HEK293 (cell line): ENCODE results near the gene ITPA.

Experiments used
- CTCF ChIA-PET: fragments of 350-600 bp; formaldehyde crosslinking; extraction: SDS; loops from one replicate; lab custom pipeline; 2021; ENCODE audit warnings: antibody characterized with exemption; lab: Yijun Ruan, JAX
- POLR2A ChIA-PET: fragments of 300-600 bp; formaldehyde crosslinking; extraction: SDS; loops from one replicate; lab custom pipeline; 2020; ENCODE audit warnings: antibody characterized with exemption, inconsistent platforms; lab: Yijun Ruan, JAX
- H3K27ac ChIP-seq: fragments of 200-500 bp; sonication (Bioruptor generic); 2 replicates; pipeline ENCODE4 v1.5.1; 2014; ENCODE audit warnings: low read depth, low read length, control low read depth, inconsistent platforms; ENCODE audit errors: extremely low read depth
- H3K36me3 ChIP-seq, 2 experiments: fragments of 200-500 bp in 1 of 2; sonication (Bioruptor generic) in 1 of 2; 1 replicate in 1 of 2; 2 replicates in 1 of 2; pipeline ENCODE4 v1.5.1; 2014 to 2017; ENCODE audit warnings: inconsistent platforms in 2 of 2, low read length in 2 of 2; ENCODE audit not compliant: control insufficient read depth in 2 of 2, insufficient read depth in 1 of 2
- H3K4me1 ChIP-seq: fragments of 200-500 bp; sonication (Bioruptor generic); 2 replicates; pipeline ENCODE4 v1.5.1; 2014; ENCODE audit warnings: mild to moderate bottlenecking, low read length, inconsistent platforms; ENCODE audit not compliant: control insufficient read depth, insufficient read depth
- H3K4me3 ChIP-seq: 2 replicates; pipeline ENCODE4 v1.5.1; 2011; ENCODE audit warnings: low read depth, mild to moderate bottlenecking, control low read depth, low read length, moderate library complexity
- H3K9me3 ChIP-seq: fragments of 200-500 bp; sonication (Bioruptor generic); 2 replicates; pipeline ENCODE4 v1.5.1; 2014; ENCODE audit warnings: low read depth, low read length, inconsistent platforms; ENCODE audit not compliant: control insufficient read depth, insufficient read depth
- OSR2 ChIP-seq: fragments of 450-650 bp; formaldehyde crosslinking; IDR thresholded peaks from 2 replicates; pipeline ENCODE4 v1.5.1; 2016; ENCODE audit warnings: missing biosample characterization, missing genetic modification characterization
- ZNF112 ChIP-seq: fragments of 450-650 bp; formaldehyde crosslinking; IDR thresholded peaks from 2 replicates; pipeline ENCODE4 v1.5.0; 2017; ENCODE audit warnings: missing biosample characterization, missing genetic modification characterization
- ZNF121 ChIP-seq: fragments of 450-650 bp; formaldehyde crosslinking; IDR thresholded peaks from 2 replicates; pipeline ENCODE4 v1.5.1; 2016; ENCODE audit warnings: missing biosample characterization, missing genetic modification characterization
- ZNF341 ChIP-seq: fragments of 450-650 bp; formaldehyde crosslinking; IDR thresholded peaks from 2 replicates; pipeline ENCODE4; 2016; ENCODE audit warnings: low read depth, missing biosample characterization, missing genetic modification characterization
- ZSCAN30 ChIP-seq: fragments of 450-650 bp; IDR thresholded peaks from 2 replicates; pipeline ENCODE4 v1.5.1; 2018; ENCODE audit warnings: missing biosample characterization, mild to moderate bottlenecking, missing genetic modification characterization, moderate library complexity
- TF ChIP-seq, protein P1 (sequence below): fragments of 450-650 bp; formaldehyde crosslinking; IDR thresholded peaks from 2 replicates; pipeline ENCODE4 v1.5.1; 2016; ENCODE audit warnings: missing biosample characterization, missing genetic modification characterization

The ITPA gene

DNA sequence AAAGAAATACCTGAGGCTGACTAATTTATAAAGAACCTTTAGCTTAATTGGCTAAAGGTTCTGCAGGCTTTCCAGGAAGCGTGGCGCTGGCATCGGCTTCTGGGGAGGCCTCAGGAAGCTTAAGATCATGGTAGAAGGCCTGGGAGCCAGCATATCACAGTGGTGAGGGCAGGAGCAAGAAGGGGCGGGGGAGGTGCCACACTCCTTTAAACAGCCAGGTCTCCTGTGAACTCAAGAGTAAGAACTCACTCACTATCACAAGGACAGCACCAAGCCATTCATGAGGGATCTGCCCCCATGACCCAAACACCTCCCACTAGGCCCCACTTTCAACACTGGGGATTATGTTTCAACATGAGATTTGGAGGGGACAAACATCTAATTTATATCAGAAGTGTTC is 64.1 kb downstream of the ITPA start:
- TF ChIP-seq OSR2 (no peak), ZSCAN30 (tag by site-specific recombination) (no peak), ZNF112 (tag by site-specific recombination) (no peak), ZNF121 (tag by site-specific recombination) (no peak), ZNF341 (peak; percentile 65)
- TF ChIP-seq, protein P1, sequence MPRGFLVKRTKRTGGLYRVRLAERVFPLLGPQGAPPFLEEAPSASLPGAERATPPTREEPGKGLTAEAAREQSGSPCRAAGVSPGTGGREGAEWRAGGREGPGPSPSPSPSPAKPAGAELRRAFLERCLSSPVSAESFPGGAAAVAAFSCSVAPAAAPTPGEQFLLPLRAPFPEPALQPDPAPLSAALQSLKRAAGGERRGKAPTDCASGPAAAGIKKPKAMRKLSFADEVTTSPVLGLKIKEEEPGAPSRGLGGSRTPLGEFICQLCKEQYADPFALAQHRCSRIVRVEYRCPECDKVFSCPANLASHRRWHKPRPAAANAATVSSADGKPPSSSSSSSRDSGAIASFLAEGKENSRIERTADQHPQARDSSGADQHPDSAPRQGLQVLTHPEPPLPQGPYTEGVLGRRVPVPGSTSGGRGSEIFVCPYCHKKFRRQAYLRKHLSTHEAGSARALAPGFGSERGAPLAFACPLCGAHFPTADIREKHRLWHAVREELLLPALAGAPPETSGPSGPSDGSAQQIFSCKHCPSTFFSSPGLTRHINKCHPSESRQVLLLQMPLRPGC = no peak

More for the DNA sequence above, 64.1 kb downstream of the ITPA start:
- peaks cover 9 to 15% of the 10 kb centered on the region in 2 experiments; a peak in 2 of 3 replicates for H3K36me3 ChIP-seq
- no peak overlapping the region for H3K4me3 ChIP-seq
- ChIA-PET CTCF (interaction anchor here (1.3 to 2.2 kb wide), 3 partner anchors 9 to 43 kb away, joined by 4 to 9 read pairs (median 6); no protein-coding TSS in a partner anchor), POLR2A (no interaction called here)
- no peaks in the 10 kb centered on the region for H3K4me1 ChIP-seq
- H3K27ac ChIP-seq = no peak overlapping the region
- no peaks in the 10 kb centered on the region for H3K9me3 ChIP-seq
